OCI-LY1 (cell line): Measurements from ENCODE around the gene STARD5.

ENCODE experiments used
- EZH2 ChIP-seq: fragments of 200-600 bp; sonication (generic), shearing (Covaris generic); IDR thresholded peaks from 2 replicates; pipeline ENCODE4 v1.8.0; 2017; ENCODE audit warnings: borderline replicate concordance, mixed run types, mild to moderate bottlenecking, antibody characterized with exemption, low read length, moderate library complexity, mixed read lengths
- TF ChIP-seq, protein P1 (sequence below): fragments of 200-600 bp; sonication (generic), shearing (Covaris generic); IDR thresholded peaks from 2 replicates; pipeline ENCODE4 v1.5.1; 2017; ENCODE audit warnings: mild to moderate bottlenecking, antibody characterized with exemption, low read length, moderate library complexity, mixed read lengths

DNA sequence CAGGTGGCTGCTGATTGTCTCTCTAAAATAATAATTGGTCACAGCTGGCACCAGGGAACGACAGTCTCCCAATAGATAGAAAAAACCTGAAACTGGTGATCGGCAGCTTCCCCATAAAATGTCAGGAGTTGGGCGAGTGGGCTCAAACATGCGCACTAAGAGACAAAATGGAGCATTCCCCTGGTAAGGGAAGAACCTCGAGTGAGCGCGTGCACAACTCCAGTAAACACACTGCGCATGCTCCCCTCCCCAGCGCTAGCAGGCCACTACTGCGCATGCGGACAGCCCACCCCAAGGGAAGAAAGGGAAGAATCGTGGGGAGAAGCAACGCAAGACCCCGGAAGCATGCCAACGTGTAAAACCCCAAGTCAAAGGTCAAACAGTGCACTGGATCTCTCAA, 7.7 kb upstream of the STARD5 start:
- no peak for TF ChIP-seq EZH2
- TF ChIP-seq, protein P1, sequence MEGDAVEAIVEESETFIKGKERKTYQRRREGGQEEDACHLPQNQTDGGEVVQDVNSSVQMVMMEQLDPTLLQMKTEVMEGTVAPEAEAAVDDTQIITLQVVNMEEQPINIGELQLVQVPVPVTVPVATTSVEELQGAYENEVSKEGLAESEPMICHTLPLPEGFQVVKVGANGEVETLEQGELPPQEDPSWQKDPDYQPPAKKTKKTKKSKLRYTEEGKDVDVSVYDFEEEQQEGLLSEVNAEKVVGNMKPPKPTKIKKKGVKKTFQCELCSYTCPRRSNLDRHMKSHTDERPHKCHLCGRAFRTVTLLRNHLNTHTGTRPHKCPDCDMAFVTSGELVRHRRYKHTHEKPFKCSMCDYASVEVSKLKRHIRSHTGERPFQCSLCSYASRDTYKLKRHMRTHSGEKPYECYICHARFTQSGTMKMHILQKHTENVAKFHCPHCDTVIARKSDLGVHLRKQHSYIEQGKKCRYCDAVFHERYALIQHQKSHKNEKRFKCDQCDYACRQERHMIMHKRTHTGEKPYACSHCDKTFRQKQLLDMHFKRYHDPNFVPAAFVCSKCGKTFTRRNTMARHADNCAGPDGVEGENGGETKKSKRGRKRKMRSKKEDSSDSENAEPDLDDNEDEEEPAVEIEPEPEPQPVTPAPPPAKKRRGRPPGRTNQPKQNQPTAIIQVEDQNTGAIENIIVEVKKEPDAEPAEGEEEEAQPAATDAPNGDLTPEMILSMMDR, result no peak
